Endothelial cell of umbilical vein (primary cell): ENCODE measurements around the gene WDHD1.
"Not testable (repeated sequence)": the region's sequence is repeated elsewhere in the genome, so short reads cannot be mapped to it uniquely, and the experiment has no call there.

Source experiments
- EZH2 ChIP-seq: IDR thresholded peaks from 2 replicates; pipeline ENCODE4 v1.6.1; 2012; ENCODE audit warnings: borderline replicate concordance, low read depth, mild to moderate bottlenecking, moderate library complexity, low read length, inconsistent platforms; ENCODE audit not compliant: severe bottlenecking
- FOS ChIP-seq: IDR thresholded peaks from 2 replicates; pipeline ENCODE4 v1.6.1; 2011; ENCODE audit warnings: mild to moderate bottlenecking, low read length, moderate library complexity, borderline replicate concordance; ENCODE audit not compliant: insufficient read depth
- JUN ChIP-seq: IDR thresholded peaks from 2 replicates; pipeline ENCODE4 v1.6.1; 2011; ENCODE audit warnings: borderline replicate concordance, low read depth; ENCODE audit not compliant: insufficient read length, insufficient read depth
- POLR2A ChIP-seq: IDR thresholded peaks from 2 replicates; pipeline ENCODE4 v1.6.1; 2012; ENCODE audit warnings: low read depth, mild to moderate bottlenecking, control low read depth, low read length
- POLR2AphosphoS5 ChIP-seq: IDR thresholded peaks from 2 replicates; pipeline ENCODE4 v1.6.1; 2012; ENCODE audit warnings: low read depth, mild to moderate bottlenecking, control low read depth, low read length, moderate library complexity; ENCODE audit not compliant: insufficient read depth
- TF ChIP-seq, protein P1 (sequence below), 2 donors: IDR thresholded peaks; 1 replicate in 1 of 2; 2 replicates in 1 of 2; pipeline ENCODE4 v1.5.1; 2011; ENCODE audit warnings: low read length in 2 of 2, mild to moderate bottlenecking in 2 of 2, moderate library complexity in 2 of 2, control low read depth in 1 of 2, inconsistent platforms in 1 of 2, low read depth in 1 of 2; ENCODE audit not compliant: insufficient read depth in 1 of 2; ENCODE audit errors: extremely low read depth in 1 of 2
- TF ChIP-seq, protein P2 (sequence below): IDR thresholded peaks from 2 replicates; pipeline ENCODE4 v1.6.1; 2011; ENCODE audit not compliant: insufficient read depth, insufficient read length

DNA sequence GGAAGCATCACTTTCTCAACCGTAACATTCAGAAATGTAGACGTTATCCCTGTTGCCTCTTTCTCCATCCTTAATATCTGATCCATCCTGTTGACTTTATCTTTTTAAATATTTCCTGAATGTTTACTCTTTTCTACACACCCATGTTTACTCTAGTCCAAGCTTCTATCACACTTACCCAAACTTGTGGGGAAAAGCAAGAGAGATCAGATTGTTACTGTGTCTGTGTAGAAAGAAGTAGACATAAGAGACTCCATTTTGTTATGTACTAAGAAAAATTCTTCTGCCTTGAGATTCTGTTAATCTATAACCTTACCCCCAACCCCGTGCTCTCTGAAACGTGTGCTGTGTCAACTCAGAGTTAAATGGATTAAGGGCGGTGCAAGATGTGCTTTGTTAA is 2.5 kb downstream of the WDHD1 start:
- TF ChIP-seq, protein P1, sequence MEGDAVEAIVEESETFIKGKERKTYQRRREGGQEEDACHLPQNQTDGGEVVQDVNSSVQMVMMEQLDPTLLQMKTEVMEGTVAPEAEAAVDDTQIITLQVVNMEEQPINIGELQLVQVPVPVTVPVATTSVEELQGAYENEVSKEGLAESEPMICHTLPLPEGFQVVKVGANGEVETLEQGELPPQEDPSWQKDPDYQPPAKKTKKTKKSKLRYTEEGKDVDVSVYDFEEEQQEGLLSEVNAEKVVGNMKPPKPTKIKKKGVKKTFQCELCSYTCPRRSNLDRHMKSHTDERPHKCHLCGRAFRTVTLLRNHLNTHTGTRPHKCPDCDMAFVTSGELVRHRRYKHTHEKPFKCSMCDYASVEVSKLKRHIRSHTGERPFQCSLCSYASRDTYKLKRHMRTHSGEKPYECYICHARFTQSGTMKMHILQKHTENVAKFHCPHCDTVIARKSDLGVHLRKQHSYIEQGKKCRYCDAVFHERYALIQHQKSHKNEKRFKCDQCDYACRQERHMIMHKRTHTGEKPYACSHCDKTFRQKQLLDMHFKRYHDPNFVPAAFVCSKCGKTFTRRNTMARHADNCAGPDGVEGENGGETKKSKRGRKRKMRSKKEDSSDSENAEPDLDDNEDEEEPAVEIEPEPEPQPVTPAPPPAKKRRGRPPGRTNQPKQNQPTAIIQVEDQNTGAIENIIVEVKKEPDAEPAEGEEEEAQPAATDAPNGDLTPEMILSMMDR (IDR thresholded peaks at IDR 0.05; ENCODE audit: extremely low read depth in 1 of 2, insufficient read depth in 1 of 2, low read depth in 1 of 2, low read length in 2 of 2) = not testable (repeated sequence)
- not testable (repeated sequence) for TF ChIP-seq POLR2A, POLR2AphosphoS5, EZH2, FOS, JUN
- TF ChIP-seq, protein P2, sequence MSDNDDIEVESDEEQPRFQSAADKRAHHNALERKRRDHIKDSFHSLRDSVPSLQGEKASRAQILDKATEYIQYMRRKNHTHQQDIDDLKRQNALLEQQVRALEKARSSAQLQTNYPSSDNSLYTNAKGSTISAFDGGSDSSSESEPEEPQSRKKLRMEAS = not testable (repeated sequence)
